ENCODE measurements around the gene TMPRSS5. TPM values are rescaled to one million over a fixed set of nuclear protein-coding genes. Genes with fewer than 3 reads are reported as not detected.

The TMPRSS5 gene
- total RNA-seq, 1 donor from 2014 or later: 35.0 TPM

- DNase-seq (ENCODE audit: low spot score): no peak
- intact Hi-C loops (cut with DNase I): no loop called here
- no peak for ATAC-seq
These were observed 63.0 kb downstream of the TMPRSS5 start for GRCh38 chr11:113643006-113643585.

DNA sequence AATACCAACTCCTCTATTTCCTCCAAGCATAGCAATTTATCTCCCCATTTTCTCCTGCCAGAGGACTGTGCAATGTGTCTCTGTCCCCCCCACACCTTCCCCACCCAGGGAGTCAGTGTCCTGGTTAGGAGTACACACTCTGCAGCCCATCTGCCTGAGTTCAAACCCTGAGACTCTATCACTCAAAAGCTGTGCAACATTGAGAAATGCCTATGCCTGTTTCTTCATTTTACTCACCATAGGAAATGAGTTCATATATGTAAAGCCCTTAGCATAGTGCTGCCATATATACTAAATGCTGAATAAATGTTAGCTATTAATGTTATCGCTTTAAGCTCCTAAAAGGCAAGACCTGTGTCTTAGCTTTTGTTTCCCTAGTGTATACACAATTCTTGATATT lies 64.0 kb downstream of the TMPRSS5 start:
- no peak for DNase-seq (ENCODE audit: low spot score)
- ATAC-seq: no peak
- intact Hi-C loops (cut with DNase I): no loop called here

- no peak for ATAC-seq
- intact Hi-C loops (cut with DNase I): no loop called here
- DNase-seq (ENCODE audit: low spot score): no peak
These were observed 67.7 kb downstream of the TMPRSS5 start for GRCh38 chr11:113638376-113638775.

- ATAC-seq (no peak), DNase-seq (ENCODE audit: low spot score) (no peak)
- intact Hi-C loops (cut with DNase I): no loop called here
These were observed 68.5 kb downstream of the TMPRSS5 start for GRCh38 chr11:113637636-113638035.

Other genes with a start within 250 kb of the TMPRSS5 start
- gene DRD2, start 230.9 kb downstream of the TMPRSS5 start, total RNA-seq: 0.71 TPM
- 11.6 TPM for gene ZW10, start 67.4 kb upstream of the TMPRSS5 start, total RNA-seq
- gene CLDN25, start 73.5 kb upstream of the TMPRSS5 start, total RNA-seq: not detected
- 23.0 TPM for gene USP28, start 169.3 kb upstream of the TMPRSS5 start, total RNA-seq
- not detected for gene HTR3B, start 198.5 kb upstream of the TMPRSS5 start, total RNA-seq

Data from sciatic nerve (tissue), 2 donors.